Stomach (tissue), 9 donors: ENCODE measurements around the gene OPCML. TPM values are rescaled to one million over a fixed set of nuclear protein-coding genes. Genes with fewer than 3 reads are reported as not detected.

Experiments
- DNase-seq, 2 donors: peaks; one replicate each; pipeline versions ENCODE4 v3.0.0 to v3.0.0-alpha.2; 2013 to 2019
- H3K27ac ChIP-seq, 5 donors: fragments of 200-600 bp in 4 of 5; sonication (generic) in 4 of 5; one replicate each; pipeline ENCODE4 v1.5.1; 2013 to 2019; ENCODE audit warnings: mild to moderate bottlenecking in 1 of 5, moderate library complexity in 1 of 5
- H3K27me3 ChIP-seq, 3 donors: fragments of 200-600 bp; sonication (generic); one replicate each; pipeline ENCODE4 v1.5.1; 2017 to 2019; ENCODE audit warnings: mixed run types in 1 of 3
- H3K36me3 ChIP-seq, 4 donors: fragments of 200-600 bp; sonication (generic); 1 replicate in 3 of 4; 2 replicates in 1 of 4; pipeline ENCODE4 v1.5.1; 2016 to 2019
- H3K4me1 ChIP-seq, 4 donors: fragments of 200-600 bp; sonication (generic); one replicate each; pipeline ENCODE4 v1.5.1; 2016 to 2019
- H3K4me3 ChIP-seq, 4 donors: fragments of 200-600 bp; sonication (generic) in 3 of 4; one replicate each; pipeline ENCODE4 v1.5.1; 2016 to 2019; ENCODE audit warnings: mild to moderate bottlenecking in 1 of 4
- H3K9me3 ChIP-seq, 4 donors: fragments of 200-600 bp; sonication (generic); one replicate each; pipeline ENCODE4 v1.5.1; 2016 to 2019
- EP300 ChIP-seq: sonication (generic); formaldehyde crosslinking; IDR thresholded peaks from one replicate; pipeline ENCODE4 v1.6.1; 2017; ENCODE audit warnings: antibody characterized with exemption
- POLR2A ChIP-seq, 4 donors: fragments of 450-650 bp; IDR thresholded peaks; one replicate each; pipeline ENCODE4 v1.6.1; 2016; ENCODE audit warnings: antibody characterized with exemption in 4 of 4, control low read depth in 2 of 4, mild to moderate bottlenecking in 1 of 4, moderate library complexity in 1 of 4
- POLR2AphosphoS5 ChIP-seq, 3 donors: sonication (generic); formaldehyde crosslinking; IDR thresholded peaks; one replicate each; pipeline ENCODE4 v1.6.1; 2016; ENCODE audit warnings: antibody characterized with exemption in 3 of 3
- WGBS, 5 donors: extraction: QIAGEN DNeasy Blood & Tissue Kit in 3 of 5; methylation state at CpG; one replicate each; pipeline versions ENCODE4 v1.1.5 to v1.1.7; 2013 to 2018; 5-methylcytosine and 5-hydroxymethylcytosine counted together
- intact Hi-C: fragments of 100-400 bp; cut with DNase I; formaldehyde crosslinking; loops from one replicate; pipeline ENCODE4 v1.15.1; 2023; ENCODE audit warnings: low total_unique reads
- polyA plus RNA-seq, 3 donors: library from polyadenylated mRNA; stranded (reverse); fragments of 200-250 nt; gene quantifications; one replicate each; pipeline ENCODE4 v1.2.3, GENCODE V29; 2013
- total RNA-seq, 5 donors: library from RNA; depleted of rRNA; stranded (reverse); fragments of >200 nt; gene quantifications; one replicate each; pipeline versions ENCODE4 v1.1.0 to v1.2.3, GENCODE V29; 2014 to 2016
- TF ChIP-seq, protein P1 (sequence below), 7 experiments: fragments of 450-650 bp in 4 of 7; fragments of 200-600 bp in 3 of 7; sonication (generic) in 3 of 7; IDR thresholded peaks; one replicate each; pipeline ENCODE4 v1.5.1; 2016 to 2019; ENCODE audit warnings: antibody characterized with exemption in 7 of 7, control low read depth in 2 of 7, mild to moderate bottlenecking in 1 of 7
- donor health status: healthy with polysubstance abuse.
- donor health status: Bipolar disorder and iron deficiency.
- donor health status: healthy.

Gene OPCML
- total and polyA plus RNA-seq, 8 donors, result 0.03 to 0.92 (median 0.55) TPM; not detected in 3

DNA sequence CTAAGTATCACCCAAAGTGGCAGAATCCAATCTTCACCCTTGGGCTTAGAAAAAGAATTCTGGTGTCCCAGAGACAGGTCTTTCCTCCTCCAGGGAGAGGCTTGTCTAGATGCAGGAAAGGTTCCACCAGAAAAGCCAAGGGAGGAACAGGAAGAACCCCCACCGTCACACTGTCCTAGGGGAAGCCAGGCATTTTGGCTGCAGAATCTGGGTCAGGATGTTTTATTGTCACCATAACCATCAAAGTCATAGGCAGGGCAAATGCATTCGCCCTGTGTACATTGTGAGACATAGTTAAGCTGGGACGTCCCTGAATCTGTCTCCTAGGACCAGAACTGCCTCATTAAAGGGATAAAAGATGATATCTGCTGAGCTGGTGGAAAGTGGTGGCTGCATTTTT, 590.5 kb downstream of the OPCML start:
- H3K4me1 ChIP-seq, result peaks cover 8 to 15% (median 15%) of the 10 kb centered on the region in 4 donors
- peaks cover 9 to 49% (median 30%) of the 10 kb centered on the region in 3 donors for H3K27me3 ChIP-seq
- H3K27ac ChIP-seq, result no peak overlapping the region
- H3K36me3 ChIP-seq, result no peaks in the 10 kb centered on the region
- H3K9me3 ChIP-seq, result no peaks in the 10 kb centered on the region
- WGBS, 5 donors, result 72 to 84% (median 77%) methylated on average over 3 of the region's 3 CpGs
- intact Hi-C loops, result no loop called here
- DNase-seq, result no peak
- no peak overlapping the region for H3K4me3 ChIP-seq
- TF ChIP-seq, protein P1, sequence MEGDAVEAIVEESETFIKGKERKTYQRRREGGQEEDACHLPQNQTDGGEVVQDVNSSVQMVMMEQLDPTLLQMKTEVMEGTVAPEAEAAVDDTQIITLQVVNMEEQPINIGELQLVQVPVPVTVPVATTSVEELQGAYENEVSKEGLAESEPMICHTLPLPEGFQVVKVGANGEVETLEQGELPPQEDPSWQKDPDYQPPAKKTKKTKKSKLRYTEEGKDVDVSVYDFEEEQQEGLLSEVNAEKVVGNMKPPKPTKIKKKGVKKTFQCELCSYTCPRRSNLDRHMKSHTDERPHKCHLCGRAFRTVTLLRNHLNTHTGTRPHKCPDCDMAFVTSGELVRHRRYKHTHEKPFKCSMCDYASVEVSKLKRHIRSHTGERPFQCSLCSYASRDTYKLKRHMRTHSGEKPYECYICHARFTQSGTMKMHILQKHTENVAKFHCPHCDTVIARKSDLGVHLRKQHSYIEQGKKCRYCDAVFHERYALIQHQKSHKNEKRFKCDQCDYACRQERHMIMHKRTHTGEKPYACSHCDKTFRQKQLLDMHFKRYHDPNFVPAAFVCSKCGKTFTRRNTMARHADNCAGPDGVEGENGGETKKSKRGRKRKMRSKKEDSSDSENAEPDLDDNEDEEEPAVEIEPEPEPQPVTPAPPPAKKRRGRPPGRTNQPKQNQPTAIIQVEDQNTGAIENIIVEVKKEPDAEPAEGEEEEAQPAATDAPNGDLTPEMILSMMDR (IDR thresholded peaks at IDR 0.05), result no peak
- no peak for TF ChIP-seq POLR2AphosphoS5 (IDR thresholded peaks at IDR 0.05)
- no peak for TF ChIP-seq EP300

DNA sequence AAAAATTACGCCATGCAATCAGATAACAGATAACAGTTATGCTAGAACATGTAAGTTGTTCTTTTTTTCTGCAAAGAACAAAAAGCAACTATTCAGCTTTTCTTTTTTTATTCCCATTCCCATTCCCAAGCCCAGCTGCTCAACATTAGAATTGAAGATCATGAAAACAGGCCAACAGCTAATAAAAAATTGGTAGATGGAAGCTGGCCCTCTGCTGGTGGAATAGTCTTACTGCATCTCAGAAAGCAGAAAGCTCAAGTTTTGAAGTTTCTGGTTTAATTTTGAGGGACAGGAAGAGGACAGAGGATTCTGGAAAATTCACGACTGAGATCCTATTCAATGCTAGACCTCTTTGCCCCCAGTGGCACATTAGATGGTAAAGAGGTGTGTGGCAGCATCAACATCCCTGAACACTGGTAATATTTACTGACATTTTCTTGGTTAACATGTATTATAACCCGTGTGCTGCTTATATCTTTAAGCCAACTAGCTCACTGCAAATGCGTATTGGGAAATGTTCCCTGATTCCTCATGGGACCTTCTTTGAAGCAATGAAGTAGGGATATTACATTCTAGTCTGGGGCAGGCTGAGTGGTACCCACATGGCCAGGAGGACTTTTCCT, 591.2 kb downstream of the OPCML start:
- Histone ChIP-seq H3K4me3 (no peak overlapping the region), H3K4me1 (peaks cover 8 to 15% (median 15%) of the 10 kb centered on the region in 4 donors), H3K36me3 (no peaks in the 10 kb centered on the region), H3K9me3 (no peaks in the 10 kb centered on the region), H3K27ac (no peak overlapping the region), H3K27me3 (peaks cover 9 to 49% (median 30%) of the 10 kb centered on the region in 3 donors)
- WGBS, 5 donors, result 43 to 54% (median 49%) methylated on average over 4 of the region's 4 CpGs
- DNase-seq, result peak in 1 of 2 donors; percentile 71
- intact Hi-C loops, result no loop called here
- TF ChIP-seq, protein P1 (IDR thresholded peaks at IDR 0.05), result peak in 5 of 7 experiments; percentile 38 to 86 (median 79)
- no peak for TF ChIP-seq EP300

DNA sequence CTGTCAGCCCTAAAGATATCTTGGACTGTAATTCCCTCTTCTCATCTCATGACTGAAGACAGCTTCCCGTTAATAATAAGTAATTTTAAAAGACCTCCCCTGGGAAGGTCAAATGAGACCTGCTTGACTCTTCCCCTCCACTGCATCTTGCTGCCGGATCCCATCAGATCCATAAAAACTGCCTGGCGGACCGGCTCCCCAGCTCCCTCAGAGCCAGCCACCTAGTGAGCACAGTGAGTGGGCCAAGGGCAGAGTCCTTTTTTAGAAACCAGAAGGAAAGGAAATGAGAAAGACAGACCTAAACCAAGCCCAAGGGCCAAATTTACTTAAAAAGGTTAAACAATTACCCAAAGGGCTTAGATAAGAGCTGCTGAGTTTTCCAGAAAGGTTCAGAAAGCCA, 595.3 kb downstream of the OPCML start:
- DNase-seq, result peak in 1 of 2 donors; percentile 11
- H3K27me3 ChIP-seq, result peaks cover 0 to 9% (median 0%) of the 10 kb centered on the region in 3 donors
- intact Hi-C loops, result no loop called here

DNA sequence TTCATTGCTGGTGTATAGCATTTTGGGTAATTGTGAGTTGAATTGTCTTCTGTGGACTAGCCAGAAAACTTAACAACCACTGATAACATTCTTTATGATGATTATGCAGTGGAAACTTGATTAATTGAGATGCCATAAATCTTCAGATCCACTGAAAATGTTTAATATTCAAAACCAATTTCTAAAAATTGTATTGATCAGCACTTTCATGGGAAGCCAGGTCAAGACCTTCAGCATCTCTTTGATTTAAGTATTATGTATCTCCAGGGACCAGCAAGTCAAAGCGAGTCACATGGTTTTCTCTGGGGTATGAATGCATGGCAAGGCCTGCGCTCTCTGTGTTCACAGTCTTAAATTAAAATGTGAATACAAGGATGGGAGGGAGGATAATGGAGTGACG, 596.9 kb downstream of the OPCML start:
- Histone ChIP-seq H3K4me1 (no peaks in the 10 kb centered on the region), H3K27ac (no peak overlapping the region), H3K27me3 (no peaks in the 10 kb centered on the region), H3K36me3 (no peaks in the 10 kb centered on the region), H3K9me3 (peaks cover 0 to under 1% (median 0%) of the 10 kb centered on the region in 4 donors), H3K4me3 (no peak overlapping the region)
- intact Hi-C loops, result no loop called here
- TF ChIP-seq POLR2AphosphoS5 (IDR thresholded peaks at IDR 0.05), result no peak
- TF ChIP-seq POLR2A (IDR thresholded peaks at IDR 0.05), result no peak
- TF ChIP-seq, protein P1 (IDR thresholded peaks at IDR 0.05), result no peak
- TF ChIP-seq EP300, result no peak
- 89 to 97% (median 93%) methylated on average over 3 of the region's 3 CpGs for WGBS, 5 donors
- no peak for DNase-seq

More for the DNA sequence above, 595.3 kb downstream of the OPCML start:
- 41 to 66% (median 48%) methylated on average over 4 of the region's 4 CpGs for WGBS, 5 donors
- Histone ChIP-seq H3K4me1 (no peaks in the 10 kb centered on the region), H3K27ac (no peak overlapping the region), H3K4me3 (no peak overlapping the region), H3K36me3 (no peaks in the 10 kb centered on the region), H3K9me3 (no peaks in the 10 kb centered on the region)
- TF ChIP-seq EP300 (no peak), POLR2A (IDR thresholded peaks at IDR 0.05) (no peak), POLR2AphosphoS5 (IDR thresholded peaks at IDR 0.05) (no peak)
- TF ChIP-seq, protein P1 (IDR thresholded peaks at IDR 0.05), result no peak
